HG03175 (cell line): ENCODE measurements around the gene GPA33.
"Not testable (repeated sequence)": the region's sequence is repeated elsewhere in the genome, so short reads cannot be mapped to it uniquely, and the experiment has no call there.

Experiments used
- ATAC-seq: cut with Tn5 transposase; IDR thresholded peaks from one replicate; pipeline ENCODE4 v1.9.1; 2021; ENCODE audit warnings: mild to moderate bottlenecking, moderate library complexity; ENCODE audit not compliant: unreplicated experiment

The GPA33 gene

GRCh38 chr1:167059045-167059808, 30.9 kb downstream of the GPA33 start:
- peak; percentile 48 for ATAC-seq

GRCh38 chr1:167057241-167057688, 32.9 kb downstream of the GPA33 start:
- ATAC-seq, result peak; percentile 54

GRCh38 chr1:167056529-167057231, 33.5 kb downstream of the GPA33 start:
- ATAC-seq, result no peak

- no peak for ATAC-seq
Observed at GRCh38 chr1:167054946-167055630, 35.1 kb downstream of the GPA33 start.

- no peak for ATAC-seq
Observed at GRCh38 chr1:167054531-167054930, 35.6 kb downstream of the GPA33 start.

GRCh38 chr1:167052389-167052788, 37.8 kb downstream of the GPA33 start:
- no peak for ATAC-seq

GRCh38 chr1:167051907-167052306, 38.3 kb downstream of the GPA33 start:
- no peak for ATAC-seq

DNA sequence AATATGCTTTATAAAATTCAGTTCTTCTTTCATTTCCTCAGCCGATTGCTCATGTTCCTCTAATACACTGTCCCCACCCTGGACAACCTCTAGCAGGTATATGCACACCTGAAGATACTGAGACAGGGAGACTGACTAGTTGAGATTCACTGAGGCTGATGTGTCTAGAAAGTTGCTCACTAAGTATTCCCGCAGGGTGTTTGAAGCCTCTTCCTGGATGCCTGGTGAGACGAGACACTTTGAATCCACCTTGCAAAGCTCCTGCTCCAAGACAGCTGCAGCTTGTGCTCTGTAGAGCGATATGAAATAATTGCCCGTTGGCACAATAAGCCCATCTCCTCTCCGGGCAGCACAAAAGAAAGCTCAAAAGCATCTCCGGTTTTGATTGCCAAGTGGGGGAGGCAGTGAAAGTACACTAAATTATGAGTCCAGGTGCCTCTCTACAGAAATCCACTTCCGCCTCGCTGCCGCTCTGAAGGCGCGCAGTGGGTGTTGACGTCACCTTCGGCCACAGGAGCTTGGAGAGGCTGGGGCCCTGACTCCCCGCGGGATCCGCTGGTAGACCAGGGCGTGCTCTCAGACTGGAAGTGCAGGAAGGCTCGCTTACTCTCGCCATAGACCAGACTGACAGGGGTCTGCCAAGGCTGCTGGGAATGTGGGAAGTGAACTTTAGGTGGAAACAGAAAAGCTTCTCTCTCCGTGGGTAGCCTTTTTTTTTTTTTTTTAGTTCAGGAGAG, 46.3 kb downstream of the GPA33 start:
- peak; percentile 99 for ATAC-seq

- no peak for ATAC-seq
Observed at GRCh38 chr1:167033646-167034045, 56.5 kb downstream of the GPA33 start.

DNA sequence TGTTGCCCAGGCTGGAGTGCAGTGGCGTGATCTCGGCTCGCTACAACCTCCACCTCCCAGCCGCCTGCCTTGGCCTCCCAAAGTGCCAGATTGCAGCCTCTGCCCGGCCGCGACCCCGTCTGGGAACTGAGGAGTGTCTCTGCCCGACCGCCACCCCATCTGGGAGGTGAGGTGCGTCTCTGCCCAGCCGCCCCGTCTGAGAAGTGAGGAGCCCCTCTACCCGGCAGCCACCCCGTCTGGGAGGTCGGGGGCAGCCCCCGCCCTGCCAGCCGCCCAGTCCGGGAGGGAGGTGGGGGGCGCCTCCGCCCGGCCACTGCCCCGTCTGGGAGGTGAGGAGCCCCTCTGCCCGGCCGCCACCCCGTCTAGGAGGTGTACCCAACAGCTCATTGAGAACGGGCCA, 60.6 kb downstream of the GPA33 start:
- not testable (repeated sequence) for ATAC-seq

GRCh38 chr1:167022384-167022783, 67.8 kb downstream of the GPA33 start:
- ATAC-seq, result peak; percentile 77

GRCh38 chr1:167016100-167016750, 74.0 kb downstream of the GPA33 start:
- no peak for ATAC-seq

DNA sequence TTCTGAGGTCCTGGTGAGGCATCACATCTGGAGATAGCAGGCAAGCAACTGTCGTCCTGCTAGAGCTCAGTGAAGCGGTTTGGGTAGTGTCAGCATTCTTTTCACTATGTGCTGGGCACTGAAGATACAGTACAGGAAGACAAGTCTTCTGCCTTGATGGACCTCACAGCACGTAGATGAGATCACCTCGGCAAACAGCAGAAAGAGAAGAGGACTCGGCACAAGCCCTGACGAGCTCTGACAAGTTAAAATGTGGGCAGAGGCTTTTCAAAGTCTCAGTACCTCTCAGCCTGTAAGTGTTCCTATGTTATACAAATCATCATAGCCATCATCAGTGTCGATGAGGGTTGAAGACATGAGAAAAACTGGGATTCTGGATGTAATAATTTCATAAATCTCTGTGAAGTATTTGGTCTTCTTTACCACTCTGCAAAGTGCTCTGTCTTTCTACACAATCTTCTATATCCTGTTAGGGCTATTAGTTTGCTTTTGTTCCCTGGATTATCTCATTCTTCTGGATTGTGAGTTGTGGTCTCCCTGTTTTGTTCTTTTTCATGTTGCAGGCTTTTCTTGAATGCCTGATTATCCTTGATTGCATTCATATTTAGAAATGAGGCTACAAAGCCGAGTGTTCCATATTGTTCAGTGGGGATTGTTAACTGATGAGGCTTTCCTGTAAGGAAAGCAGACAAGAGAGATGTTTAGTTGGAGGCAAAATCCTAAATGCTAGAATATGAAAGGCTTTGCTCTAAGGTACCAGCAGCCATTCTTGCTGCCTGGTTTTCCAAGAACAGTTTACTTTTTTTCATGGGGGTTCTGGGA, 76.9 kb downstream of the GPA33 start:
- ATAC-seq, result no peak

- no peak for ATAC-seq
Observed at GRCh38 chr1:167012570-167012969, 77.6 kb downstream of the GPA33 start.

DNA sequence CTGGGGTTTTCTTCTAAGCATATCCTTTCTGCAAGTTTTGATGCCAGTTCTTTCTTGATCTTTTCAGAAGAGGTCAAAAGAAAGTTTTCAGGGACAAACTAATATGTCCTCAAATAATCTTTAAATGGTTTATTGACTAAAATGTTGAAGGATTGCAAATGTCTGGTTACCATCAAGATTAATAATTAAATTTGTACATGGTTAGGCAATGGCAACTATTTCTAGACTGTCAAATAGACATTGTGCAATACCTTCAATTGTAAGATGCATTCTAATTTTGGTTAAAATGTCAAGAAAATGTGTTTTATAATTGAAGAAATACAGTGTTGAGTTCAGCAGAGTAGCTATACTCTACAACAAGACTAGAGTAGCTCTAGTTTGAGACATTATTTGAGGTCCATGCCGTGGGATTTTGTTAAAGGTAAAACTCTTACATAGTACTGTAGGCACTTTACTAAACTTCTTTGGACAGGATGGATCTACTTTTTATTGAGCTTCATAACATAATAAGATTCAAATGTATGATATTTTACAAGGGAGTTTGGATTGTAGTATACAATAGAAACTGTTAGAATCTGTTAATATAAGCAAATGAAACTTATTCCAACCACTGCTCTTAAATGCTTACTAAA, 78.5 kb downstream of the GPA33 start:
- ATAC-seq, result no peak

GRCh38 chr1:167003711-167004110, 86.5 kb downstream of the GPA33 start:
- no peak for ATAC-seq
